Mononuclear cell (primary cell): ENCODE measurements around the gene GUCY1A1. TPM values are rescaled to one million over a fixed set of nuclear protein-coding genes. Genes with fewer than 3 reads are reported as not detected.

Experiments
- H3K27me3 ChIP-seq: 2 replicates; pipeline ENCODE4 v1.6.0; 2011; ENCODE audit warnings: low read length, control low read depth; ENCODE audit not compliant: insufficient read depth
- H3K4me1 ChIP-seq: 2 replicates; pipeline ENCODE4 v1.5.1; 2011; ENCODE audit warnings: mild to moderate bottlenecking, low read length, control low read depth; ENCODE audit not compliant: insufficient read depth
- H3K4me3 ChIP-seq: 2 replicates; pipeline ENCODE4 v1.5.1; 2011; ENCODE audit warnings: mild to moderate bottlenecking, low read length, moderate library complexity
- H3K9me3 ChIP-seq: 2 replicates; pipeline ENCODE4 v1.5.1; 2011; ENCODE audit warnings: low read depth, mild to moderate bottlenecking, control low read depth, low read length
- total RNA-seq: library from RNA; depleted of rRNA; stranded (reverse); fragments of >200 nt; gene quantifications from one replicate; pipeline ENCODE4 v1.2.3, GENCODE V29; 2012

The GUCY1A1 gene, protein sequence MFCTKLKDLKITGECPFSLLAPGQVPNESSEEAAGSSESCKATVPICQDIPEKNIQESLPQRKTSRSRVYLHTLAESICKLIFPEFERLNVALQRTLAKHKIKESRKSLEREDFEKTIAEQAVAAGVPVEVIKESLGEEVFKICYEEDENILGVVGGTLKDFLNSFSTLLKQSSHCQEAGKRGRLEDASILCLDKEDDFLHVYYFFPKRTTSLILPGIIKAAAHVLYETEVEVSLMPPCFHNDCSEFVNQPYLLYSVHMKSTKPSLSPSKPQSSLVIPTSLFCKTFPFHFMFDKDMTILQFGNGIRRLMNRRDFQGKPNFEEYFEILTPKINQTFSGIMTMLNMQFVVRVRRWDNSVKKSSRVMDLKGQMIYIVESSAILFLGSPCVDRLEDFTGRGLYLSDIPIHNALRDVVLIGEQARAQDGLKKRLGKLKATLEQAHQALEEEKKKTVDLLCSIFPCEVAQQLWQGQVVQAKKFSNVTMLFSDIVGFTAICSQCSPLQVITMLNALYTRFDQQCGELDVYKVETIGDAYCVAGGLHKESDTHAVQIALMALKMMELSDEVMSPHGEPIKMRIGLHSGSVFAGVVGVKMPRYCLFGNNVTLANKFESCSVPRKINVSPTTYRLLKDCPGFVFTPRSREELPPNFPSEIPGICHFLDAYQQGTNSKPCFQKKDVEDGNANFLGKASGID
- 6.4 TPM for total RNA-seq

DNA sequence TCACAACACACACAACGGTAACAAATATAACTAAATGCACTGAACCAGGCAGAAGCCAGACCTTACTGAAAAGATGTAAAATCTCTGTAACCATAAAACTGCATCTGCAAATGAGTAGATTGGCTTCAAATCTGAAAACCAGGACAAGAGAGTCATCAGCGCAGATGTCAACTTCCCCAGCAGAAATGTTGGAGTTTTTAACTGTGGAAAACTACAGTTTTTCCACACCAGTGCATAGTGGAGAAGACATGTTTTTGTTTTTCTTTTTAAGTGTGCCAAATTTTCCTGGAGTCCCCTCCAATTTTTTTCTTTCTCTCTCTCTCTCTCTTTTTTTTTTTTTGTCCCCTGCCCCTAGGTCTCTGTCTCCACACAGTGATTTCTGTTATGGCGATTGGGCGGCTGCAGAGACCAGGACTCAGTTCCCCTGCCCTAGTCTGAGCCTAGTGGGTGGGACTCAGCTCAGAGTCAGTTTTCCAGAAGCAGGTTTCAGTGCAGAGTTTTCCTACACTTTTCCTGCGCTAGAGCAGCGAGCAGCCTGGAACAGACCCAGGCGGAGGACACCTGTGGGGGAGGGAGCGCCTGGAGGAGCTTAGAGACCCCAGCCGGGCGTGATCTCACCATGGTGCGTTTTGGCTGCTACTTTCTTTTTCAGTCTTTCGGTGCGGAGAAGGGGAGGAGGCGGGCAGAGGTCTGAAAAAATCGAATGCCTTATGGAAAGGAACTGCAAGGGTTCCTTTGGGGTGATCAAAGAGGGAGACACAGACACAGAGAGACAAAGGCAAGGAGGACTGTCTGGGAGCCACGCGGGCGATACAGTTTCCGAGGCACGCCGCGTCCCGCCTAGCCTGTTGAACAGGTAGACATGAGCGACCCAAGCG is at the start of gene GUCY1A1:
Gene GUCY1A1 (plus strand): TSS at position 505 of the 878 bp plus-strand sequence. CDS start 30,020 bp downstream, outside the sequence.
- Histone ChIP-seq H3K4me1 (peaks cover 6% of the 10 kb centered on the region), H3K4me3 (peak within 1 kb of the TSS; percentile 44)

DNA sequence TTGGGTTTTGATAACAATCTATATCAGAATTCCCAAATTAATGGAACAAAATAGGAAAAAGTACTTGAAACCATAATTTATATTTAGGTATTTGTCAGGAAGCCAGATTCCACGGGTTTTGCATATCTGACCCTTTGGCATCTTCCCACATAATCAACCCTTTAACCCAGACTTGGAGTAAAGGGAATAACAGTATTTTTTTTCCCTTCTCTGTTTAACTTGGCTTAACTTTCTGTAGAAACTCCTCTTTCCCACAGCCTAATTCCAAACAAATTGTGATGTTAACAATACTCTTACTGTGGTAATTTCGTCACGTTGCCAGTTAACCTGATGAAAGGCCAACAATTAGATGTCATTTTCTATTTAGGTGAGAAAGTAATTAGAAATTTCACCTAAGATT is 49.4 kb upstream of the GUCY1A1 start:
- Histone ChIP-seq H3K27me3 (no peaks in the 10 kb centered on the region), H3K4me3 (no peak overlapping the region), H3K4me1 (no peaks in the 10 kb centered on the region), H3K9me3 (no peaks in the 10 kb centered on the region)

More for the DNA sequence above, at the start of gene GUCY1A1:
- Histone ChIP-seq H3K9me3 (no peaks in the 10 kb centered on the region), H3K27me3 (peaks cover 22% of the 10 kb centered on the region)

DNA sequence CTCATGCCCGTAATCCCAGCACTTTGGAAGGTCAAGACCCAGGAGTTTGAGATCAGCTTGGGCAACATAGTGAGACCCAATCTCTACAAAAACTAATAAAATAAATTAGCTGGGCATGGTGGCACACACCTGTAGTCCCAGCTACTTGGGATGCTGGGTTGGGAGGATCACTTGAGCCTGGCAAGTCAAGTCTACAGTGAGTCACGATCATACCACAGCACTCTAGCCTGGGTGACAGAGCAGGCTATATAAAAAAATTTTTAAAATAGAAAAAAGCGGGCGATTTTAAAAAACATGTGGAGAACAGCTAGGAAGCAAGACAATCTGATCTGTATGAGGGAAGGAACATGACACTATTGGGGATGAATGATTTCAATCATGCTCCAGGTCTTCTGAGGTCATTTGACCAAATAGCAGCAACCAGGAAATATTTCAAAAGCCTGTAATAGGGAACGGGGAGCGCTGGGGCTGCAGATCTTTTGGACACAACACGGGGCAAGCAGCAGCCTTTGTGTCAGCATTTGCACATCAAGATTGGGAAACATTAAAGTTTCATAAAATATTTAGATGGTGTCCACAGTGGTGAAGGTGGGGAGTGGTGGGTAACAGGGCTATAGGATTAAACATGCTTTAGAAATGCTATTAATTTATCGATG is 48.3 kb upstream of the GUCY1A1 start:
- Histone ChIP-seq H3K9me3 (no peaks in the 10 kb centered on the region), H3K4me3 (no peak overlapping the region), H3K4me1 (no peaks in the 10 kb centered on the region), H3K27me3 (no peaks in the 10 kb centered on the region)

DNA sequence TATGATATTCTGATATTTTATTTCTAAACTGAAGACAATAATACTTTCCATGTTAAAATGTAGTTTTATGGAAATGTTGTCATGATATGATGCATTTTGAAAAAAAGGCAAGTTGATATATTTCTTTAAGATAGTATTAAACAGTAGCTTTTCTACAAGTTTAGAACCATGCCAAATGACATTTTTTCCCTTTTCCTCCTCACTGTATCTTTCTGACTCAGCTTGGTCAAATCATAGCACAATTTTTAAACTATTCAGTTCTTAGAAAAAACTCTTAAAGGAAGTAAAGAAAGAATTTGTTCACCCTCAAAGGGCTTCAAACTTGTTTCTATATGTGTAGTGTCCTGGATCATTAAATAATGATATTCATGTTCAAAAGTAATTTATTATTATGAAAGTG is 46.0 kb upstream of the GUCY1A1 start:
- Histone ChIP-seq H3K27me3 (no peaks in the 10 kb centered on the region), H3K4me3 (no peak overlapping the region), H3K9me3 (no peaks in the 10 kb centered on the region), H3K4me1 (no peaks in the 10 kb centered on the region)

DNA sequence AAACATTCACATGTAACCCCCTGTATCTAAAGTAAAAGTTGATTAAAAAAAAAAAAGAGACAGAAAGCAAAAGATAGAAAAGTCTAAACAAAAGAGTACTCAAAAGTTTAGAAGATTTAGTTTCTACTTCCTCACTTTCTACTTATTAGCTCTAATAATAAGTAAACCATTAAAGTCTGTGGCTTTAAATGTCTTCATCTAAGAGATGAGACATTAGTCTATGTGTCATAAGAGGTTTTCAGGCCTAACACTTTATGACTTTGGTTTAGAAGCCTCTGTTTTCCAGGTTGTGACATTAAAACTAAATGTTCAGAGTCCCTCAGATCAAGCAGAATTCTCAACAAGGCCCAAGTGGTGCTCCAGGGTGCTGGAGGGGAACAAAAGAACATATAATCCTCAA is 42.2 kb upstream of the GUCY1A1 start:
- Histone ChIP-seq H3K4me1 (no peaks in the 10 kb centered on the region), H3K4me3 (no peak overlapping the region), H3K9me3 (no peaks in the 10 kb centered on the region), H3K27me3 (no peaks in the 10 kb centered on the region)

DNA sequence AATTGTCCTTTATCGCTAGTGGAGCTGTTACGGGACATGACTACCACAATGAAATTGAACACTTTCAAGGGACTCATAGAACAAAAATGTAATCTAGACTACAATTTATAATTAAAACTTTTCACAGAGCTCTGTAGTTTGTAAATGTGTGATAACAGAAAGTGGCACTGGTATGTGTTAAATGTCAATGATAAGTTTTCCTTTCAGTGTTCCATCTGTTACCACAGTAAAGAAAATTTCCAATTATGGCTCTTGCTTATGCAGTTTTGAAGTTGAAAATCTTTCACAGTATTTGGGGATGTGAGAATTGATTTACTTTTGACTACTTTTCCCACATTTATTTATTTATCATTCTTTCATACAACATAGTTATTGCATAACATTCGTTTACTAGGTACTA is 40.1 kb upstream of the GUCY1A1 start:
- Histone ChIP-seq H3K27me3 (no peaks in the 10 kb centered on the region), H3K4me1 (no peaks in the 10 kb centered on the region), H3K4me3 (no peak overlapping the region), H3K9me3 (no peaks in the 10 kb centered on the region)

DNA sequence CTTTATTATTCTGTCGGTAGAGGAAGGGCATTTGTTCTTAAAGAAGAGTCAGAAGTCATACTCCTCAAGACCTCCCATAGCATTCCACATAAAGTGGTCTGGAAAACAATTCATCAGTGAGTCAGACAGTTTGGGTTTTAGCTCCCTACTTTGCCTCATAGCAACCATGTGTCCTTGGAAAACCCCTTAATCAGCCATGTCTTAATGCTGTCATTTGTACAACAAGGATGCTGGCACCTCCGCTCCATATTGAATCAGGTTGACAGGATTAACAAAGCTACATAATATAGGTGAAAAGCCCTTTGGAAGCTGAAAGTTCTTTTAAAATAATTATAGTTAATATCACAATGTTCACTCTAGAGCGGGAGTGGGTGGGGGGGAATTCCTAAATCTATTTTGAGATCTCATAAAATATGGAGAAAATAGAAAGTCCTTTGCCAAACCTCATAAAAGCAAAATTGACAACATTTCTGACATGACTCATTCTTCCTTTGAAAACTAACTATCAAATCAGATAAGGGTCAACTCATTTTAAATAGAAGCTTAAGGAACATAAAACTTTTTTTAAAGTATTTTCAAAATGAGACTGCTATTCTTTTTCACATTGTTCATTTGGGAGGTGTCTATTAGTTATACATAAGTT is 37.3 kb upstream of the GUCY1A1 start:
- Histone ChIP-seq H3K27me3 (no peaks in the 10 kb centered on the region), H3K4me1 (no peaks in the 10 kb centered on the region), H3K4me3 (no peak overlapping the region), H3K9me3 (no peaks in the 10 kb centered on the region)

DNA sequence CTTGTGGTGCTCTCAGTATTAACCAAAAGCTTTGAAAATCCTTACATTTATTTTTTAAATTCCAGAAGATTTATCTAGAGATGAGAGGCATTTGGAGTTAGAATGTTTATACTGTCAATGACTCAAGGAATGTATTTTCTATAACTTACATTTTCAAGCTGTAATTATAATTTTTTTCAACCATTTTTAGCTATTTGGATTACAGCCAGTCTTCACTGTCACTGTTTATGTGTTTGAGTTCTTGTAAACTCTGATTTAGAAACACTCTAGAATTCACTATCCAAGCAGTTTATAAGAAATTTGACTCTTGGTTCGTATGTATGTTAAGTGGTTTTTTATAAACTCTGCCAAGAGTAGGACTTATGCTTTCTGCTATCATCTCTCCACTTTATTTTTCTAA is 36.7 kb upstream of the GUCY1A1 start:
- no peak overlapping the region for H3K4me3 ChIP-seq
- H3K27me3 ChIP-seq: no peaks in the 10 kb centered on the region
- H3K4me1 ChIP-seq: no peaks in the 10 kb centered on the region
- H3K9me3 ChIP-seq: no peaks in the 10 kb centered on the region

DNA sequence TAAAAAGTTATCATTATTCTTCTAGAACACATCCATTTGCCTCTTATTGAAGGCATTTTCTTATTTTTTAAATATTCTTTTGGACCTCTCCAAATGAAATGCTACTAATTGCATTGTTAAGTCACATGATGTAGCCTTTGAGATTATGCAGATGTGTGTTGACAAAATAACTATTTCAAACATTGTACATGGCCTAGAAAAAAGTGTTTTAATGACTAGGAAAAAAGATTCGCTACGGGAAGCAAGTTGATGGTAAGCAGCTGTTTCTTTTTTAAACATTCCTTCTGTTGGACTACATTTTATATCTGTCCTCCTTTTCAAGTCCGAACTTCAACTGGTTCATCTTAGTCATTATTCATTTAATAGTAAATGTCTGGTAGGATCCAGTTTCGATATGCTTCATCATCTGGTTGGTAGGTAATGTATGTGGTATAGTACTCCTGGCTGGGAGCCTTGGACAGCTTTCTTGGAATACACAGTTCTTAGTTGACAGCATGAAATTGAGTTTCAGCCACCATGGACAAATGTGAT is 34.3 kb upstream of the GUCY1A1 start:
- Histone ChIP-seq H3K27me3 (no peaks in the 10 kb centered on the region), H3K4me1 (no peaks in the 10 kb centered on the region), H3K4me3 (no peak overlapping the region), H3K9me3 (no peaks in the 10 kb centered on the region)

DNA sequence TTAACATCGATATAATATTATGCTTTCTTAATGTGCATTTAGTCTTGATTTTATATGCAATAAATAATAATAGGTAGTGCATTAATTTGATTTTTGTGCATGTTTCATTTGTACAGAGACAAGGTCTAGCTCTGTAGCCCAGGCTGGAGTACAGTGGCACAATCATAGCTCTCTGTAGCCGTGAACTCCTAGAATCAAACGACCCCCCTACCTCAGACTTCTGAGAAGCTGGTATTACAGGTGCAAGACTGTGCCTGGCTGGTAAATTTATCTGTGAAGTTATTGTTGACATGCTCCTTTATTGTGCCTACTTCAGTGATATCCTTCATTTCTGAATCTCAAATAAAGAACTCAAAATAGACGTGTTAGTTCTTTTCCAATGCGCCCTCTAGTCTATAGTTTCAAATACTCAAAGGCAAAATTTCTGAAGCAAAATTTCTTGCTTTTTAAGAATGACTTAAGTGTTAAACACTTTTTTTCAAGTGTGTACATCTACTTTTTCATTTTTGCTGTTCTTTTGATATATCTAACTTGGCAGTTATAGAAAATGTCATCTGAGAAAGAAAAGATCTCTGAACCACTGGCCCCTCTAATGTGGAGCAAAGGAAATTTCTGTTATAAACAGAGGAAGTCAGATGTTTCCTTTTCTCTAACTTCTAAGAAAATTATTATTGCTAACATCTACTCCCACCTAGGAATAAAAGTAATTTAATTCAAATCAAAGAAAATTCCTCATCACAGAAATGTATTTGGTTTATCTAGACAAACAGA is 28.3 kb upstream of the GUCY1A1 start:
- Histone ChIP-seq H3K27me3 (no peaks in the 10 kb centered on the region), H3K9me3 (no peaks in the 10 kb centered on the region), H3K4me1 (peaks cover 17% of the 10 kb centered on the region), H3K4me3 (no peak overlapping the region)

DNA sequence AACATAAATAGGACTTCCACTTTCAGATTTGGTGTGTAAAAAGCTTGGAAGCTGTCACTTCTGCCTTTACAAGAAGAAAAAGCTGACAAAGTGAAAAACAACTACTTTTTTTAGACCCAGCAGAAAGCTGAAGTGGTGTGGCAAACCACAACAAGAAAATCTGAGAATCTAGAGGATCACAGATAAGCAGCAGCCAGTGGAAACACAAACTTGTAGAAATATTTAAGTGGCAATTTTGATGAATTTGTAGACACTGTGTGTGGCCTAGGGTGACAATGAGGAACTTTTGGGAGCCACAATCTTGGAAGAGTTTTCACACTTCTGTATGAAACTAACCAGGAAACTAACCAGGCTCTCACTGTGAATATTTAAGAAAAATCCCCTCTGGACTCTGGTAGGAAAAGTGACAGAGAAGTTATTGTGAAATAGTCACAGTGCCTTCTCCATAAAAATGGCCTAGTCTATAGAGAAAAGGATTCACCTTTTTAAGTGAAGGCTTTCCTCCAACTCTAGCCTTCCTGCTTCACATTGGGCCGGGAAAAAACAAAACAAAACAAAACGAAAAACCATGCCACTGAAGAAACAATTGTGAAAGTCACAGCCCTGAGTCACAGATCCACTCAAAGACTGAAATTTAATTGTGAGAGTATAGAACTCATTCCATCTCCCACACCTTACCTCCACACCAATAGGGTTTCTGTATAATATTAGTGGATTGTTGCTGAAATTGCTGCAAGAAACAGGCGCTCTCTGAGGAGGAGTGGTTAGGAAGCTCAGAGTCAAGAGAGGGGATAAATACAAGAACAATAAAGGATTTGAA is 26.7 kb upstream of the GUCY1A1 start:
- H3K4me3 ChIP-seq: no peak overlapping the region
- H3K27me3 ChIP-seq: no peaks in the 10 kb centered on the region
- peaks cover 17% of the 10 kb centered on the region for H3K4me1 ChIP-seq
- no peaks in the 10 kb centered on the region for H3K9me3 ChIP-seq

DNA sequence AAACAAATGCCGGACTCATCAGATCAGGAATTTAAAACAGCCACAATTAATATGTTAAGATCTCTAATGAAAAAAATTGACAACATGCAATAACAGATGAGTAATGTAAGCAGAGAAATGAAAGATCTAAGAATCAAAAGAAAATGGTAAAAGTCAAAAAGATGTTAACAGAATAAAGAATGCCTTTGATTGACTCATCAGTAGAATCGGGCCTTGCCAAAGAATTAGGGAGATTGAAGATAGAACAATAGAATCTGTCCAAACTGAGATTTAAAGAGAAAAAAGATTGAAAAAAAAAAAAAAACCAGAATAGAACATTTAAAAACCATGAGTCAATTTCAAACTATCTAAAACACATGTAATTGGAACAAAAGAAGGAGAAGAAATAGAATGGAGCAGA is 25.9 kb upstream of the GUCY1A1 start:
- no peak overlapping the region for H3K4me3 ChIP-seq
- no peaks in the 10 kb centered on the region for H3K27me3 ChIP-seq
- H3K9me3 ChIP-seq: no peaks in the 10 kb centered on the region
- peaks cover 17% of the 10 kb centered on the region for H3K4me1 ChIP-seq

DNA sequence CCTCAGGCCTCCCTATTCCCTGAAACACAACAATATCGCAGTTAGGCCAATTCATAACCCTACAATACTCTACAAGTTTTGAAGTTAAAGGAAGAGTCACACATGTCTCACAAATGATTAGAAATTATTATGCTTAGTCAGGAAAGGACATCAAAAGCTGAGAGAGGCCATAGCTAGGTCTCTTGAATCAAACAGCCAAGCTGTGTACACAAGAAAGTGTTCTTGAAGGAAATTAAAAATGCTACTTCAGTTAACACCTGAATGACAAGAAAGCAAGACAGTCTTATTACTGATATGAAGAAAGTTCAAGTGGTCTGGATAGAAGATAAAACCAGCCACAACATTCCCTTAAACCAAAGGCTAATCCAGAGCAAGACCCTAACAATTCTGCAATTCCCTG is 23.6 kb upstream of the GUCY1A1 start:
- Histone ChIP-seq H3K9me3 (no peaks in the 10 kb centered on the region), H3K27me3 (no peaks in the 10 kb centered on the region), H3K4me1 (peaks cover 17% of the 10 kb centered on the region), H3K4me3 (no peak overlapping the region)
